Cardiac fibroblast (primary cell): ENCODE data around the gene ROBO1.

Experiments
- DNase-seq, 2 donors: peaks; one replicate each; pipeline versions ENCODE4 v3.0.0 to v3.0.0-alpha.2; 2010; ENCODE audit warnings: low read depth in 2 of 2
- H3K4me3 ChIP-seq, 2 donors: replicated peaks in 1 of 2; 1 replicate in 1 of 2; 2 replicates in 1 of 2; pipeline ENCODE4 v1.5.1; 2011; ENCODE audit warnings: low read depth in 2 of 2, low read length in 2 of 2, mild to moderate bottlenecking in 2 of 2, moderate library complexity in 1 of 2
- TF ChIP-seq, protein P1 (sequence below): IDR thresholded peaks from one replicate; pipeline ENCODE4 v1.5.1; 2011; ENCODE audit warnings: low read depth, mild to moderate bottlenecking, low read length, inconsistent platforms

Gene ROBO1

DNA sequence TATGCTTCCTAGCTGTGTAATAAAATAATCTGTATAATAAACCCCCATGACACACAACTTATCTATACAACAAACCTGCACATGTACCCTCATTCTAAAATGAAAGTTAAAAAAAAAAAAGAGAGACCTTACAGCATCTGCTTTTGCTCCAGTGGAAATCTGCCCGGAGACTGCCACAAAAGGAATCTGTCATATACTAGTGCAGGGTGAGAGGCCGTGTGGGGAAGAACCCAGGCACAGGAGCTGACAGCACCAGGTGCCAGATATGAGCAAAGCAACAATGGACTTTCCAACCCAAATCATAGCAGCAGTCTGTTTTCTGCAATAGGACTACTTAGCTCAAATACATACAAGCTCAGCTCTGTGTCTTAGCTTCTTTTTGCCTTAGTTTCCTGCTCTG, 346.5 kb downstream of the ROBO1 start:
- no peak overlapping the region for H3K4me3 ChIP-seq
- no peak for DNase-seq
- TF ChIP-seq, protein P1, sequence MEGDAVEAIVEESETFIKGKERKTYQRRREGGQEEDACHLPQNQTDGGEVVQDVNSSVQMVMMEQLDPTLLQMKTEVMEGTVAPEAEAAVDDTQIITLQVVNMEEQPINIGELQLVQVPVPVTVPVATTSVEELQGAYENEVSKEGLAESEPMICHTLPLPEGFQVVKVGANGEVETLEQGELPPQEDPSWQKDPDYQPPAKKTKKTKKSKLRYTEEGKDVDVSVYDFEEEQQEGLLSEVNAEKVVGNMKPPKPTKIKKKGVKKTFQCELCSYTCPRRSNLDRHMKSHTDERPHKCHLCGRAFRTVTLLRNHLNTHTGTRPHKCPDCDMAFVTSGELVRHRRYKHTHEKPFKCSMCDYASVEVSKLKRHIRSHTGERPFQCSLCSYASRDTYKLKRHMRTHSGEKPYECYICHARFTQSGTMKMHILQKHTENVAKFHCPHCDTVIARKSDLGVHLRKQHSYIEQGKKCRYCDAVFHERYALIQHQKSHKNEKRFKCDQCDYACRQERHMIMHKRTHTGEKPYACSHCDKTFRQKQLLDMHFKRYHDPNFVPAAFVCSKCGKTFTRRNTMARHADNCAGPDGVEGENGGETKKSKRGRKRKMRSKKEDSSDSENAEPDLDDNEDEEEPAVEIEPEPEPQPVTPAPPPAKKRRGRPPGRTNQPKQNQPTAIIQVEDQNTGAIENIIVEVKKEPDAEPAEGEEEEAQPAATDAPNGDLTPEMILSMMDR, result no peak

GRCh38 chr3:79418855-79419621, 348.8 kb downstream of the ROBO1 start:
- peak; percentile 26 to 29 for DNase-seq
- H3K4me3 ChIP-seq, result no peak overlapping the region
- TF ChIP-seq, protein P1, result no peak

- H3K4me3 ChIP-seq, result no peak overlapping the region
- TF ChIP-seq, protein P1, result no peak
- DNase-seq, result peak in 1 of 2 donors; percentile 5
Observed at GRCh38 chr3:79415356-79415755, 352.4 kb downstream of the ROBO1 start.

DNA sequence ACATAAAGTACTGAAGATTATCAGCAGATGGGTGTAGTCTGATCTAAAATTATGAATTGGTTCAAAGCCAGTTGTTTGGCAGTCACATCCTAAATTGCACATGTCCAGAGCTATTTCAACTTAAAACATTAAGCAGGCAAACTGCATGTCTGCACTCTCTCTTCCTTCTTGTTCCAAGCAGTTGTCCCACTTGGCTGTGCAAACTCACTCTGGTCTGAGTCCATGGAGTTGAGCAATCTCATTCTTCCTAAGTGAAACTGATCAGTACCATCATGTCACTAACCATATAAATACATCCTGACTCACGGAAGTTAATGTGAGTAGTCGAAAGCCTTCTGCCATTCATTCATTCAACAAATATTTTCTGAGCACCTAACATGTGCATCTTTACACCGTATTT, 353.0 kb downstream of the ROBO1 start:
- peak; percentile 71 to 74 for DNase-seq
- TF ChIP-seq, protein P1, result no peak
- H3K4me3 ChIP-seq, result no peak overlapping the region

DNA sequence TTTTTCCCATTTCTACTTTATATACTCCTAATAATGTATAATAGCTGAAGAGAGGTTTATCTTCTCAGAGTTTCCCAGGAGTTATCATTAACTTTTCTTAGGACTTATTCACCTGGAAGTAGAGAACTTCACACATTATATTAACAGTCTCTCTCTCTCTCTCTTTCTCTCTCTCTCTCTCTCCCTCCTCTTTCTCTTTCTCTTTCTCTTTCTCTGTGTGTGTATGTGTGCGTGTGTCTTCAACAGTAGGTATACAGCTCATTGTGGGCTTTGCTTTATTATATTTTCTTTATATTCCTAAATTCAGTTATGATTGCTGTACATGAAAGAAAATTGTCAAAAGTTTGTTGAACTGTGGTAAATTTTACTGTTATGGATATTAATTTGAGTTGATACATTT, 353.8 kb downstream of the ROBO1 start:
- no peak overlapping the region for H3K4me3 ChIP-seq
- TF ChIP-seq, protein P1, result no peak
- no peak for DNase-seq

- DNase-seq, result no peak
- TF ChIP-seq, protein P1, result no peak
- no peak overlapping the region for H3K4me3 ChIP-seq
Observed at GRCh38 chr3:79412537-79412936, 355.3 kb downstream of the ROBO1 start.

DNA sequence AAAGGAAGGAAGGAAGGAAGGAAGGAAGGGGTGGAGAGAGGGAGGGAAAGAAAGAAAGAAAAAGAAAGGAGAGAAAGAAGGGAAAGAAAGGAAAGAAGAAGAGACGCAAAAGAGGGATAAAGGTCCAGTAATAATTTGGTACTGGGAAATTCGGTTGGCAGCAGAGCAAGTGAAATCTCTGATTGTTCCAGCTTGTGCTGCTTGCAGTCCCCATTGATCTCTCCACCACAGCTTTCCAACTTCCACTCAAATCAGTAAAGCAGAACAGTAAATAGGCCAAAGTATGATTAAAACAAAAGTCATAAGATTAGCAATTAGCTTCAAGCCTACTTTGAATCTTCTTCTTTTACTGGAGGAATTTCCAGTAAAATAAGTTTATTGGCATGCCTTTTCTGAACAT, 357.2 kb downstream of the ROBO1 start:
- TF ChIP-seq, protein P1, result no peak
- DNase-seq, result no peak
- H3K4me3 ChIP-seq, result no peak overlapping the region
